HS-27A (cell line): Measurements from ENCODE around the gene GPR137C.

Experiments used
- DNase-seq: peaks from one replicate; pipeline ENCODE4 v3.0.0-alpha.2; 2012; ENCODE audit warnings: low read depth, missing footprints

Gene GPR137C, protein sequence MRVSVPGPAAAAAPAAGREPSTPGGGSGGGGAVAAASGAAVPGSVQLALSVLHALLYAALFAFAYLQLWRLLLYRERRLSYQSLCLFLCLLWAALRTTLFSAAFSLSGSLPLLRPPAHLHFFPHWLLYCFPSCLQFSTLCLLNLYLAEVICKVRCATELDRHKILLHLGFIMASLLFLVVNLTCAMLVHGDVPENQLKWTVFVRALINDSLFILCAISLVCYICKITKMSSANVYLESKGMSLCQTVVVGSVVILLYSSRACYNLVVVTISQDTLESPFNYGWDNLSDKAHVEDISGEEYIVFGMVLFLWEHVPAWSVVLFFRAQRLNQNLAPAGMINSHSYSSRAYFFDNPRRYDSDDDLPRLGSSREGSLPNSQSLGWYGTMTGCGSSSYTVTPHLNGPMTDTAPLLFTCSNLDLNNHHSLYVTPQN

DNA sequence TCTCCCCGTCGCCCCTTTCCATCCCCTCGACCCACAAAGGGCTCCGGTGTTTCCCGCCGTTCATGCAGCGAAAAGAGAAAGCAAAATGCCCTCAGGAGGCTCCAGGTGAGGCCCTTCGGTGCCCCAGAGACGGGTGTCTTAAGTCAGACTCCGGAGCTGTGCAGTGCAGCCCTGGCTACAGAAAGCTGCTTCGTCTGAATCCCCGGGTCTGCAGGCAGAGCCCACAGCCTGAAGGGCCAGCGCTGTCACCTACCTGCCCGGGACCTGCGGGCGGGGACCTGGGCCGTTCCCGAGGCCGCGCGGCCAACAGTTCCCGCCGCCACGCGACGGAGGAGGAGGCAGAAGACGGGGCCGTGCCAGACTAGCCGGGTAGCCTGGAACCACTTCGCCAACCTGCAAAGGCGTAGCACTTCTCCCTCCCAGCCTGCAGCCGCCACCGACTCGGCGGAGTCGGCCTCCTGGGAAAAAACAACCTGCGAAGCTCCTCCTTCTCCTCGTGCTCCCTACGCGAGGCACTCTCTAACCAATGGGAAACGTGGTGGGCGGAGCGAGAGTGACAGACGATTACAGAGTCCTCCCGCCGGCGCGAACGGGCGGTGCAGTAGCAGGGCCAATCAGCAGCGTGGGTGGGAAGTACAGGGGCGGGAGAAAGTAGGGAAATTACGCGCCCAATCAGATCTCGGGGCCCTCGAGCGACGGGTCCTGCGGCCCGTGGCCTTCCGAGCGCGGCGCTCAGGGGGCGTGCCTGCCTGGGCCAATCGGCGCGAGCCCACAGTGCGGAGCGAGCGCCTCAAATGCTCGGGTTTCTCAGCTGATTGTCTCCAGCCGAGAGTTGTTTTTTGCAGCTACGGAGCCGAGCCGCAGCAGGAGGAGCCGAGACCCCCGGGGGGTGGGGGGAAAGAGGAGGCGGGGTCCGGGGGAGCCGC is at the start of gene GPR137C, which contains the start of gene TXNDC16:
Gene GPR137C (plus strand): TSS at position 774 of the 926 bp plus-strand sequence. CDS start 312 bp downstream, outside the sequence.
Gene TXNDC16 (minus strand): TSS at position 443 of the 926 bp plus-strand sequence. CDS start 8,948 bp downstream, outside the sequence.
- DNase-seq, result peak; percentile 98

- no peak for DNase-seq
Observed at GRCh38 chr14:52513249-52513648, 39.4 kb upstream of the GPR137C start.

DNA sequence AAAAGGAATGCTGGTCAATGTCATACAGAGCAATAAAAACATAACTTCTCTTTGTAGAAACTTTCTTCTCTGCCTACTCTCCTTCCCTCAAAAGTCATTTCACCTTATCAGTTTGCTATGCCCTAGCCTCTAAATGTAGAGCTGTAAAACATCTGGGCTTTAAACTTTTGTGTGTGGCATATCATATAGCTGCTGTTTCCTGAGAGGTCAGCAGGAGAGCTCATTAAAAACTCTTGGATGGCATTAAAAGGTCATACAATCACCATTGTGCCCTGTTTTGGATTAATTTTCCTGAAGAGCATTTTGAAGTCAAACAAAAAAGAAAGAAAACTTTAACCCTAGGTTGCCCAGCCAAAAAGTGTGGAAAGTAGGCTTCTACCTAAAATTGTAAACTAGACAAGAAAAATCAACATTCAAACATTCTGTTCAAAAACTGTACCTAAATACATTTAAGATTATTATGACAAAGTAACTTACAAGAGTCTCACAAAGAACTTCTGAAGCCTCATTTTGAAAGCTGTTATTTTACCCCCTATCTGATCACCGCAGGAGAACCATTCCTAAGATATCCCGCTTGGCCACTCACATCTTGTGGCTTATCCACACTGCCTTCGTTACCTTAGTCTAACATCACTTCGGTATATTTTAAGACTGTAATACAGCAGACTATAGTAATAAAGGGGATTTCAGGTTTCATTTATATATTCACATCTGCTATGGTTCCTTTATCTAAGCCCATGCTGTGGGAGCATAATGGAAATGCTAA is 38.4 kb upstream of the GPR137C start:
- no peak for DNase-seq

DNA sequence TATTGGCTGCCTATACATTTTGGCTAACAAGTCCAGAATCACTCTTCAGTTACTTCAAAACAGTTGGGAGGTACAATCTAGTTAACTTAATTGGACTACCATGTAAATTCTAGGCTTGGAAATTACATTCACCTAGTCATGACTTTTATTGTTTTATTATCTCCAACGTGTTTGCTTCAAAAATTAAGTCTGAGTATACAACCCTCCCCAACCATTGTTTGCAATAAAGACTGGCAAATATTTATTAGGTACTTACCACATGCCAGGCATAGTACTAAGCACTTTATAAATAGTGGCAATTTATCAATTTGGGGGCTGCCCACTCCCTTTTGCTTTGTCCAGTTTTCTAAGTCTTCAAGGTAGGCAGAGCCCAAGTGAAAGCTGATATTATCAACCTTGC is 30.6 kb upstream of the GPR137C start:
- no peak for DNase-seq

DNA sequence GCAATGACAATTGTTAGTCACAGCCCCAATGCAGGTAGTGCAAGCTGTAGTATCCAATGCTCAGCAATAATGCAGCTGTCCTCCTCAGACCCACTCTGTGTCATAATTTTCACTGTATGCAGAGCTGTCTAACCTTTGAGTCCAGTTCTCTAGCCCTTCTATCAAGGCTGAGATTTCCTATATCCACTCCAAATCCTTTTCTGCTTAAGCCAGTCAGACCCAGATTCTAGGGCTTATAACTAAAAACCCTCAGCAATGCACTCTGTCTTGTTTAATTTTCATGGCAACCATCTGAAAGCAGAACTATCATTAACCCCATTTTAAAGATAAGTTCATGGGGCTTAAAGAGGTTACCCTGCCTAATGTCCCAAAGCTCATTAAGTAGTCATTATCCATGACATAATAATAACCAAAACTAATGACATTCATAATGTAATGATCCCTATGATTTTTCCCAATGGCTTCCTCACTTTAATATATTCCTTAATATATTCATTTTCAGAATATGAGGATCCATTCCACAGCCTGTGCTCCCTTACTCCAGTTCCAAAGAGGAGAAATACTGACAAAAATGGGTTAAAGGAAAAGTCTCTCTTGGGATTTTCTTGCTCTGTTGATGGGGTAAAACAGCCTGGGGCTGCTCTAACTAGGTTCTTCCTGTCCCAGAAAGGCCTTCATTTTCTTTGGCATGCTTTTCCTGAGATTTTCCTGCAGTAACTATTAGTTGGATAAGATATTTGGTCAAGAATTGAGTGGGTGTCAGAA is 29.9 kb upstream of the GPR137C start:
- no peak for DNase-seq

DNA sequence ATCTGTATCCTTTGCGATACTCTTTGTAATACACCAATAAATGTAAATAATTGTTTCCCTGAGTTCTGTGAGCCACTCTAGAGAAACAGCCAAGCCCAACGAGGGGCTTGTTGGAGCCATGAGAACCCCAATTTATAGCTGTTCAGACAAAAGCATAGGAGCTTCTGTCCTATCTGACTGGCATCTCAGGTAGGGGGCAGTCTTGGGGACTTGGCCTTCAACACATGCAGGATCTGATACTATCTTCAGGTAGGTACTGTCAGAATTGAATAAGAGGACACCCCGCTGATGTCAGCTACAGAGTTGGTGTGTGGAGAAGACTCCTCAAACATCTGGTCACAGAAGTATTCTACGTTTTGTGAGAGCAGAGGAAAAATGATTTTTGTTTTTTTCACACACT is 25.6 kb upstream of the GPR137C start:
- DNase-seq, result no peak

DNA sequence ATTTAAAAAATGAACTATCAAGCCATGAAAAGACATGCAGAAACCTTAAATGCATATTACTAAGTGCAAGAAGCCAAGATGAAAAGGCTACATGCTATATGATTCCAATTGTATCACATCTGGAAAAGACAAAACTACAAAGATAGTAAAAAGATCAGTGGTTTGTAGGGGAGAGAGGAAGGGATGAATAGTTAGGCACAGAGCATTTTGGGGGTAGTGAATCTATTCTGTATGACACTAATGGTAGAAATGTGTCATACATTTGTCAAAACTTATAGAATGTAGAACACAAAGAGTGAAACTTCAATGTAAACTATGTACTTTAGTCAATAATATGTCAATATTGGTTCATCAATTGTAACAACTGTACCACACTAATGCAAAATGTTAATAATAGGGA is 21.2 kb upstream of the GPR137C start:
- DNase-seq, result no peak

DNA sequence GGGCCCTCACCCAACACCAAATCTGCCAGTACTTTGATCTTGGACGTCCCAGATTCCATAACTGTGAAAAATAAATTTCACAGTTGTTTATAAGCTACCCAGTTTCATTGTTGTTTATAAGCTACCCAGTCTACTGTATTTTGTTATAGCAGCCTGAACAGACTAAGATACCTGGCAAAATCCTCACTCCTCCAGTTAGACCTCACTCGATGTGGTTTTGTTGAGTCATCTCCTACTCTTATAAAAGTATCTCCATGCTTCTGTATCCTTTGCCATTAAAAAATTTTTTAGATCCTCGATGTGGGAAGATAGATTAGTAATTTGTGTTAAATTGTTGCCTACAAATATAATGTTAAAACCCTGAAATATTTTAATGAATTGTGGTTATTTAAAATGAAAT is 16.4 kb upstream of the GPR137C start:
- DNase-seq, result no peak

GRCh38 chr14:52538623-52539022 is 14.0 kb upstream of the GPR137C start:
- no peak for DNase-seq

DNA sequence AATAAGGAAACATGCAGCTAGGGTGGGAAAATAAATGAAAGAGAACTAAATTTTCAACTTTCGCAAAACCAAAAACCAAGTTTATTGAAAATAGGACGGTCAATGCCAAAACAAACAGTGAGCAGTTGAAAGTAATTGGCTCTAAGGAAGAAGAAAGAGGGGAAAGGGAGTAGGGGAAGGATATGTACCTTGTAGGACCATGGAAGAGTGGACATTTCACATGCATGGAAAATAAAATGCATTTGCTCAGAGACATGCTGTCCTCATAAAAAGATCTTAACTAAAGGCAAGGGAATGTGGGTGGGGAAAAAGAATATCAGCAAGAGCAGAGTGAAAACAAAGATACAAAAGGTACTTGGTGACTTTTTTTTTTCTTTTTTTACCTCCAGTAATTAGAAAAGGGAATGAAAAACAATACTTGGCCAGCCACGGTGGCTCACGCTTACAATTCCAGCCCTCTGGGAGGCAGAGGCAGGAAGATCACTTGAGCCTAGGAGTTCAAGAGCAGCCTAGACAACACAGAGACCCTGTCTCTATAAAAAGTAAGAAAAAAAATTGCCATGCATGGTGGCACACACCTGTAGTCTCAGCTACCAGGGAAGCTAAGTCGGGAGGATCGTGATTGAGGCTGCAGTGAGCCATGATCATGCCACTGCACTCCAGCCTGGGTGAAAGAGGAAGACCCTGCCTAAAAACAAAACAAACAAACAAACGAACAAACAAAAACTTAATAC is 6.9 kb upstream of the GPR137C start:
- no peak for DNase-seq

DNA sequence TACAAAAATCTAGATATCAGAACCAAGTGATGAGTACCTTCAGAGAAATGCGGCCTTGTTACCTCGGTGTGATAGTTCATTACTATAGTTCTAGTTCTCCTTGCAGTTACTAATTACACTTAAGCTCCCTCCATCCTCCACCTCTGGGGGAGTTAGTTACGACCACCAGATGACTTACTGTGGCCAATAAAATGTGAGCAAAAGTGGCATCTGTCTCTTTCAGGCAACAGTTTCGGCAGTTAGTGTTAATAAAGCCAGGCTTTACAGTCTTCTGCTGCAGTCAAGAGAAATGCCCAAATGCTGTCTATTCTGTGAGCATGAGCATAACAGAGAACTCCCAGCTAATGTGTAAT is 6.3 kb upstream of the GPR137C start:
- no peak for DNase-seq

DNA sequence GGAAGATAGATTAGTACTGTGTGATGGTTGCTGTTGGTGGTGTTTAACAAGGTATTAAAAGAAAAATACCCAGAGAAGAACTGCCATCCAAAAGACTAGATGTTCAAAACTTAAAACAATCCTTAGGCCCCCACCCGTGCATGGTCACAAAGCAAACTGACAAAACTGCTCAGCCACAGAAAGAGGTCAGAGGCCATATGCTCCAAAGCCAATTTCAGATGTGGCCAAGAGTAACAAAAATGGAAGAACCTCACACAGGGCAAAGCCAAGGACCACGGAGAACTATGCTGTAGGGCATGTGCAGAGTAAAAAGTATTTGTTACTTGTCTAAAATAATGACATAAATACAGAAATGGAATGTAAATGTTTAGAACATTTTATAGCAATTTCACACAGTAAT is 5.6 kb upstream of the GPR137C start:
- DNase-seq, result no peak

DNA sequence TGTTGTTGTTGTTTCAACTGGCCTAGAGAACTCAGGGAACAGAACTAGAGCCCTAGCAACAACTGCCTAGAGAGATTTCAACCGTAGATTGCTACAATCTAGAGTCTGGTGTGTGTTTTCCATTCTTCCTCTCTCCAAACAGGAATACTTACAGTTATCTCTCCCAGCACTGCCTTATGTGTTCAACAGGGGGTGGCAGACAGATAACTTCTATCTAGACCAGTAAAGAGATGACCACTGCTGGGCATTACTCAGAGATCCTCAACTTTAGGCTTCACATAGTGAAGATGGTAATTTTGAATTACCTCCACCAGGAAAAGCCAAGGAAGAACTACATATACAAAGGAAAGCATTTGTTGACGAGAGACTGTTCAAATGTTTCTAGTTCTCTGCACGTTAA is 5.1 kb upstream of the GPR137C start:
- DNase-seq, result no peak

DNA sequence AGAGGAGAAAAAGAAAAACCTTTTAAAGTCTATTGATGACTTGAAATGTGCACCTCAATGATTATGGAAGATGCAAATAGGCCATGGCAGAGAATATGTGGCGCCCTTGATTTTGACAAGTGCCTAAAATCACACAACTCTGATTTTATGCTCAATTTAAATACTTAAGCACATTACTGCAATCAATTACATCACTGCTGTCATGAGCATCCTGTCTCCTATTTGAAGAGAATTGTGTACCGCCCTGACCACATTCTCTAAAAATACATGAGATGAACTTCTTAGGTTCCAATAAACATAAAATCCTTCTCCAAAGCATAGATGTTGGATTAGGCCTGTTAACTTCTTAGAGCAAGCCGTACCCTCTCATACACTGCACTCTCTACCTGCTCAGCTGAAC is 2.0 kb upstream of the GPR137C start:
- DNase-seq, result no peak

GRCh38 chr14:52551205-52551604 is 1.4 kb upstream of the GPR137C start:
- DNase-seq, result no peak

- DNase-seq, result peak; percentile 12
Observed at GRCh38 chr14:52551696-52552062, 957 bp upstream of the GPR137C start.

GRCh38 chr14:52553002-52553670 is 500 bp downstream of the GPR137C start:
- no peak for DNase-seq

- peak; percentile 55 for DNase-seq
Observed at GRCh38 chr14:52553671-52554575, 1.3 kb downstream of the GPR137C start.

DNA sequence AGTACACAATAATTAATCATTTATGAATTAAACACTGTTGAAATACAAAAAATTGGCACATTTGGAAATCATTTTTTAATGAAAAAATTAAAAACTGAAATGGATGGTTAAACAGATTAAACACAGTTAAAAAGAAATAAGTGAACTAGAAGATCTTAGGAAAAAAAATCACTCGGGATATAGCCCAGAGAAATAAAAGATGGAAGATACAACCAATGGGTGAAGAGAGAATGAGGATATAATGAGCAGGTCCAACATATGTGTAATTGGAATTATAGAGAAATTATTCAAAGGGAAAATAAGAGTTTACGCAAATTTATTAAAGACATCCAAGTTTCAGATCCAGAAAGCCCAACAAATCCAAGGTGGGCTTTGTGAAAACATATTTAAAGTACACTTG is 6.1 kb downstream of the GPR137C start:
- no peak for DNase-seq
